ENCODE measurements around the gene TNC.
"Not testable (repeated sequence)": the region's sequence is repeated elsewhere in the genome, so short reads cannot be mapped to it uniquely, and the experiment has no call there.

The TNC gene

GRCh38 chr9:115133649-115134048, 15.7 kb upstream of the TNC start:
- DNase-seq, result peak; percentile 35

GRCh38 chr9:115132648-115133047, 14.7 kb upstream of the TNC start:
- DNase-seq, result no peak

- DNase-seq, result no peak
Observed at GRCh38 chr9:115130176-115130575, 12.2 kb upstream of the TNC start.

GRCh38 chr9:115128726-115129125, 10.8 kb upstream of the TNC start:
- DNase-seq, result not testable (repeated sequence)

- DNase-seq, result no peak
Observed at GRCh38 chr9:115127191-115127817, 9.3 kb upstream of the TNC start.

GRCh38 chr9:115126404-115126803, 8.4 kb upstream of the TNC start:
- DNase-seq, result no peak

- DNase-seq, result no peak
Observed at GRCh38 chr9:115122937-115123336, 5.0 kb upstream of the TNC start.

GRCh38 chr9:115121181-115121580, 3.2 kb upstream of the TNC start:
- no peak for DNase-seq

GRCh38 chr9:115118879-115119218, 892 bp upstream of the TNC start:
- peak; percentile 78 for DNase-seq

- no peak for DNase-seq
Observed at GRCh38 chr9:115116421-115117284, 1.3 kb downstream of the TNC start.

GRCh38 chr9:115115924-115116323, 2.0 kb downstream of the TNC start:
- no peak for DNase-seq

GRCh38 chr9:115115117-115115880, 2.7 kb downstream of the TNC start:
- no peak for DNase-seq

GRCh38 chr9:115114546-115114945, 3.4 kb downstream of the TNC start:
- DNase-seq, result no peak

- no peak for DNase-seq
Observed at GRCh38 chr9:115114084-115114483, 3.9 kb downstream of the TNC start.

GRCh38 chr9:115111874-115112273, 6.1 kb downstream of the TNC start:
- no peak for DNase-seq

GRCh38 chr9:115109486-115109885, 8.5 kb downstream of the TNC start:
- DNase-seq, result no peak

GRCh38 chr9:115107701-115108100, 10.3 kb downstream of the TNC start:
- DNase-seq, result no peak

GRCh38 chr9:115106642-115107041, 11.3 kb downstream of the TNC start:
- no peak for DNase-seq

GRCh38 chr9:115106001-115106400, 12.0 kb downstream of the TNC start:
- no peak for DNase-seq

GRCh38 chr9:115104908-115105307, 13.0 kb downstream of the TNC start:
- DNase-seq, result peak; percentile 72

GRCh38 chr9:115103746-115104477, 14.0 kb downstream of the TNC start:
- DNase-seq, result no peak

GRCh38 chr9:115099901-115100300, 18.1 kb downstream of the TNC start:
- DNase-seq, result no peak
